Fibroblast of skin of abdomen (primary cell): ENCODE measurements around the gene SYTL3.
"Not testable (repeated sequence)": the region's sequence is repeated elsewhere in the genome, so short reads cannot be mapped to it uniquely, and the experiment has no call there.

Experiments
- DNase-seq: peaks from one replicate; pipeline ENCODE4 v3.0.0-alpha.2; 2013

The SYTL3 gene

GRCh38 chr6:158662954-158663624 is 13.2 kb downstream of the SYTL3 start:
- DNase-seq = peak; percentile 72

DNA sequence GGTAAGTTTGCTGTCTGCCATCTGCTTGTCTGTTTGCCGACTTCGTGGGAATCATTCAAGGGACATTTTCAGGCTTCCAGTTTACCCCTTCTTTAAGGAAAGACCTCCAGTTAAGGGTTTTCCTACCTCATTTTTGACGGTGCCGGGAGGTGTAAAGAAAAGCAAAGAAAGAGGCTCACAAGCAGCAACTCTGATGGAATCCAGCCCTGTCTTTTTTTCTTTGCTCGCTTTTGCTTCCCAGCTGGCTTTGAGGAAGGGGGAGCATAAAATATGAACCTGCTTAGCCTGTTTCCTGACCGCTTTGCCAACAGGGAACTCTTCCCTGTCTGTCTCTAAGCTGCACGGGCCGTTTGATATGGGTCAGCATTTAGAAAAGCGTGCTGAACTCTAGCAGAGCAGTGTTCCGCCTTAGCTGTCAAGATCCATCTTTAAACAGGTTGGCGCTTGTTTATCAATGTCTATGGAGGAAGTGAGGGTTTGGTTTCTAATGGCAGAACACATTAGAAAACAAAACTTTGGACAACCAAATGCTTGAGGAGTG is 13.8 kb downstream of the SYTL3 start:
- DNase-seq = no peak

GRCh38 chr6:158665332-158665731 is 15.5 kb downstream of the SYTL3 start:
- no peak for DNase-seq

DNA sequence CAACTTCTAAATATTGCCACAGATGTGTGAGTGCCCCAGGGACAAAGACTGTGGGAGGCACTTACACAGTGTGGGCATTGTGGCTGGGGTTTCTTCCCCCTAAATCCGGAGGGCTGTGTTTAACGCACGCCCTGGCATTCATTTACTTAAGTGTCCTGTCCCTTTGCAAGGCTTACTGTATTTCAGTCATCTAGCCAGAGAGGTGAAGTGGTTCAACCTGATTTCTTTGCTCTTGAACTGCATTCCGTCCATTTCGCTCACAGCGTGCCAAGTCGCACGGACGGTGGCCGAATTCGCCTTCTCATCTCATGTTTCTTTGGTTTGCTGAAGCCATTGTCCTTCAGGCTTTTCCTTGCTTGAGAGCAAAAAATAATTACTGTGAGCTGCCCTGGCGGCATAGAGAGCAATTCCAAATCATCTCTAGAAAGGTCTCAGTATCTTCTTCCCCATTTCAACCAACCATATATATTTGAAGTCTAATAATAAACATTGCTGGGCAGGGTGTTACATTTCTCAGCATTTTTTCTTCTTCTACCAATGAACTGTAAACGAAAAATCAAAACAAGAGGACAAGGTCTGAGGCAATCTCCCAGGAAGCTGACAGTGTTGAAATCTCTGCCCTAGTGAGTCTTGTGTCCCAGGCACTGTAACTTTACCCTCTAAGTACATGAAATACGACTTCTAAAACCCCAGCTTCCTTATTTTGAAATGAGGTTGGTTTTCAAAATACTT is 16.9 kb downstream of the SYTL3 start:
- peak; percentile 54 for DNase-seq

DNA sequence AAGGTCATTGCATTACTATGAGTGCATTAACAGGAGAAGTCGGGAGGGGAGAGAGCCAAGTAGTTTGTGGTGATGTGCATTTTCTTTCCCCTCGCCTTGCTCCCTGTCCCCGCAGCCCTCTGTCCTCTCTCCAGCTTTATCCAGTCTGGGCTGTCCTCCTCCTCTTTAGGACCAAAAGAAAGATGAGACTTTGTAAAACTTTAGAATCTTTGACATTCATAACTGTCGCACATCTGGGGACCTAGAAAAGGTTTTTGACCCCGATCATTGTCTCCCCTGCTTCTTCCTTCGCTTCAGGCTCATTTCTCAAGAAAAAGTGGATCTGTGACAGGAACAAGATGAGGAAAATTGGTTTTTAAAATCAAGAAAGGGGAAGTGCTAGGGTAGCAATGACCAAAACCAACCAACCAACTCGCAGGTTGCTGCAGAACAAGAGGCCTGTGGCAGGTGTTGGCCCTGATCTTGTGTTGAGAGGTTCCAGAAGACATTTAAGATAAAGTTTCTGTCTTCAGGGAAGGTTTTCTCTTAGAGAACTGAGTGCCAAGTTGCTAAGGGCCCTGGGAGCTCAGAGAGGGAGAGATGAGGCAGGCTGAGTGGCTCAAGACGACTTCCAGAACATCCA is 17.6 kb downstream of the SYTL3 start:
- no peak for DNase-seq

GRCh38 chr6:158668707-158669103 is 18.9 kb downstream of the SYTL3 start:
- DNase-seq = no peak

DNA sequence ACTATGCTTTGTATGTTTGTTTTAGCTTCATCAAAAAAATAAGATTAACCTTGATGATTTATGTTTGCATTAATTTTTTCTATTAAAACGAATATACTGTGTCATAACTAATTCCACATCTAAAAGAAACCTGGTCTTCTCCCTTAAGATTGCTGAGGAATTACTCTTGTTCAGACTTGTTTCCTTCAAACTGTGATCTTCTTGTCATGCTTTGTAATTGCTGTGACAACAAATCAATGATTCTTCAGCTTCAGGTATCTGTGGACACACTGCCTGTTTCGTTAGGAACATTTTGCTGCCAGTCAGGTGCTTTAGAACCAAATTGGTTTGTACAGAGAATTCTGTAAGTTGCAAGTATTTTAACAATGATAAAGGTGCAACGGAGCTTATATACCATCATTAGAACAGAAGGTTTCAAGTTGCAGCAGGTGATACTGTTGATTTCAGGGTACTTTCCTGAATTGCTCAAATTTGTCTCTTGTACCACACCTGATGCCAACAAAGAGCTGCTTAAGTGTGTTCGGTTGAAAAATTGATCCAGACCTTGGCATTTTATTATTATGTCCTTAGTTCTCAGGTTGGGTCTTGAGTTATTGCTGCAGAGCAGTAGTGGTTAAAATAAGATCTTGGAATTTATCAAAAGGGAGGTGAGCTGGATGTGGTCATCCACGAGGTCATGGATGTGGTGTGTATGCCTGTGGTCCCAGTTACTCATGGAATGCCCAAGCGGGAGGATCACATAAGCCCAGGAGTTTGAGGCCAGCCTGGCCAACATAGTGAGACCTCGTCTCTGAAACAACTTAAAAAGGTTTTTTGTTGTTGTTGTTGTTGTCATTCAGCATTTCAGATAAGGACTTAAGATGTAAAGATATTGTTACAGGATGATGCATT is 19.5 kb downstream of the SYTL3 start:
- DNase-seq = no peak

GRCh38 chr6:158672119-158672518 is 22.3 kb downstream of the SYTL3 start:
- not testable (repeated sequence) for DNase-seq

- DNase-seq = no peak
Observed at GRCh38 chr6:158672726-158673125, 22.9 kb downstream of the SYTL3 start.

DNA sequence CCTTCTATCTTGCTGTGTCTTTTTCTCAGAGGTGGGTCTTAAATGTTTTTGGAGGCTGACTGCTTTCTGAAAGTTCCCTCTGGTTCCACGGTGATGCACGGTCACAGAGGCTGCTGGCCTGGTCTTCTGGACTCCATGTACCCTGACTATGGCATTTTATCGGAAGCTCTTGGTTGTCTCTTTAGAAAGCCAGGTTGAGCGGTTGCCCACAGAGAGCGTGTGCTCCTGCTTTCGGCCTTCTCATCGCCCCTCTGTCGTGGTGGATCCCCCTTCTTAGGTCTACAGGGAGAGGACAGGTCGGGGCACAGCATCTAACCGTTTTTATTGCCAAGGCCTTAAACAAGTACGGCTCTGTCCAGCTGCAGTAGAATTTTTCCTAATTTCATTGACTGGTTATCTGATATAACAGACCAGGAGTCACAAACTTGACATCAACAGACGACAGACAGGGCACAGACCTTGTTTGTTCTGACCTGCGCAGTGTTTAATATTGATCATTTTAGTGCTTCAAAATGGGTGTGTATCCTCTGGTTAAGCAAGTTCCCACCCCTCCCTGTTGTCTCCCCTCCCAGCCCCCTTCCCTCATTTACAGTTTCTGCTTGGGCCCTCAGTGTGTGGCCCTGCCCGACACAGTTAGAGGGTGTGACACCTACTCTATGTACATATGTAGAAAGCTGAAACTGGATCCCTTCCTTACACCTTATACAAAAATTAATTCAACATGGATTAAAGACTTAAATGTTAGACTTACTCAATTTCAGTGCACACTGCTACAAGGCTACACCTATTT is 24.7 kb downstream of the SYTL3 start:
- DNase-seq = no peak

- DNase-seq = not testable (repeated sequence)
Observed at GRCh38 chr6:158677094-158677493, 27.2 kb downstream of the SYTL3 start.

GRCh38 chr6:158677906-158678578 is 28.2 kb downstream of the SYTL3 start:
- no peak for DNase-seq

DNA sequence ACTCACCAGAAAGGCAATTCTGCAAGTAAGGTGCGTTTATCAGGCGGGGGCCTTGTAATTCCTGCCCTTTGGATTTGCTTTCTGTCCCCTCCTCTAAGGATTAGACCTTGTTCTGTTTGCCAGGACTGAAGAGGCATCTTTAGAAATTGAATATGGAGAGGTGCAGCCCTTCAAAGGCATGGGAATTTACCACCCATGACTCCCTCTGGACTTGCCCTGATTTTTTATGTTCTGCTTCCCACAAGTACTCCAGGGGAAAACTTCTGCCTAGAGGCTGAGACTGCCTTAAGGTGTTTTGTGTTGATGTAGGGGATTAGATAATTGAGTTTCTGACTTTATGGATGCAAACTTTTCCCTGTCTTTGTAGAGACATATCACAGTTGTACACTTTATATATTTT is 30.2 kb downstream of the SYTL3 start:
- no peak for DNase-seq

DNA sequence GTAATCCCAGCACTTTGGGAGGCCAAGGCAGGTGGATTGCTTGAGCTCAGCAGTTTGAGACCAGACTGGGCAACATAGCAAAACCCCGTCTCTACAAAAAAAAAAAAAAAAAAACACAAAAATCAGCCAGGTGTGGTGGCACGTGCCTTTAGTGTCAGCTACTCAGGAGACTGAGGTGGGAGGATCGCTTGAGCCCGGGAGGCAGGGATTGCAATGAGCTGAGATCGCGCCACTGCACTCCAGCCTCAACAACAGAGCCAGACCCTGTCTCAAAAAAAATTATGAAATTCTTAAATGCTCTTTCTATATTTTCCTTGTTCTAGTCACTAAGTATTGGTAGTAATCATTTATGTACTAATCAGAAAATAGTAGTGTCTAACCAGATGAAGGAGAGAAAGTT is 30.6 kb downstream of the SYTL3 start:
- no peak for DNase-seq

DNA sequence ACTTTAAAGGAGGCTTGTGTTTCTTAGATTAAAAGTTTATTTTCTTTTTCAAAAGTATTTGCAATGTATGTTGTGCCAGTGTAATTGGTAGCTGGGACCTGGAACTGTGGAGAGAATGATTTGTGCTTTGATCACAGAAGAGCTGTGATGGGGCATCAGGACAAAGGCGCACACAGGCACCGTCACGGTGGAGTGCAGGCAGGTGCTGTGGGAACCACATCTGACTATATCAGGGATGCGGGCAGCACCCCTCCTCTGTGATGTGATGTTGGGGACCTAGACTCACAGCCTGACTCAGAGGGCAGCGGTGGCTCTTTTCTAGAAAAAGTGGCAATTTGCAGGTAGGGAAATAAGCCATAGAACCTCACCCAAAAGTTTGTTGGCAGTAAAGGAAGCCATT is 34.5 kb downstream of the SYTL3 start:
- DNase-seq = no peak

DNA sequence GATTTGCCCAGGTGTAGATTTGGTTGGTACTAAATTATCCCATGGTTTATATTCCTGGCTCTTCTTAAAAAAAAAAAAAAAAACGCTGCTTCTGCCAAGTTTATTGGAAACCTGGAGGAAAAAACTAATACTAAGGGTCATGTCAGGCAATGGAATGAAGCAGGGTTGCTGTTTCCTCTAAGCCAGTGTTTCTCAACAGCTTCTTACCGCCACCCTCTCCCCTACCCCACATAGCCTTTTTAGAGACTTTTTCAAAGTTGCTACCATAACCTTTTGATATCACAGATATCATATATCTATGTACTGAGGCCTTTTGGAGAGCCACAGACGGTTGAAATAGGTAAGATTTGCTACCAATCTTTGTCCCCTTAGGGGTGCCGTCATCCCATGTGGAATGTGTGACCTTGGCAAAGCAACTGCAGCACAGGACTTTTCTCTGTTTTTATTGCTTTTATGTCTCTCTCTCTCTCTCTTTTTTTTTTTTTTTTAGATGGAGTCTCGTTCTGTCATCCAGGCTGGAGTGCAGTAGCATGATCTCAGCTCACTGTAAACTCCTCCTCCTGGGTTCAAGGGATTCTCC is 35.0 kb downstream of the SYTL3 start:
- DNase-seq = no peak

GRCh38 chr6:158686311-158686710 is 36.5 kb downstream of the SYTL3 start:
- DNase-seq = no peak

- no peak for DNase-seq
Observed at GRCh38 chr6:158686791-158687381, 37.0 kb downstream of the SYTL3 start.

DNA sequence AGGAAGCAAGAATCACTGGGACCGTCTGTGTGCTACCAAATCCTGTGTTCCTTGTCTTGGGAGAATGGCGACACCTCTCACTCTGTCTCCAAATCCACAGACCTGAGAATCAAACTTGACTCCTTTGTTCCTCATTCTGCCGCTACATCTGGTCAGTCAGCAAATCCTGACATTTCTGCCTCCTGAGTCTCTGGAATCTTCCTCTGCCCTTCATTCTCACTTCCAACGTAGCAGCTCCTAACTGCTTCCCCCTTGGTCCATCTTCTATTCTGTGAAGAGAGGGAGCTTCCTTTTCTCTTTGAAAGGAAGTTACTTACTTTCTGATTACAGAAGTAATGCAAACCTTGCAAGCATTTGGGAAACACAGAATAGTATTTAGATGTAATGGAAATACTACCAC is 37.7 kb downstream of the SYTL3 start:
- no peak for DNase-seq

- no peak for DNase-seq
Observed at GRCh38 chr6:158688860-158689259, 39.0 kb downstream of the SYTL3 start.
